IMR-90 (cell line): Measurements from ENCODE around the gene TNS3. TPM values are rescaled to one million over a fixed set of nuclear protein-coding genes. Genes with fewer than 3 reads are reported as not detected.

Source experiments
- ATAC-seq: fragments of 200-7000 bp; cut with Tn5 transposase; 2 replicates; pipeline ENCODE4 v1.9.1; 2020; ENCODE audit warnings: low read depth, mild to moderate bottlenecking, moderate library complexity
- BruUV-seq: library from RNA; stranded (reverse); fragments of 400-500 nt; replicated peaks from 2 replicates; lab custom pipeline; 2021; lab: Mats Ljungman, UMichigan
- CTCF ChIA-PET: fragments of 300-600 bp; formaldehyde crosslinking; extraction: SDS; loops from one replicate; lab custom pipeline; 2021; ENCODE audit warnings: antibody characterized with exemption; lab: Yijun Ruan, JAX
- POLR2A ChIA-PET: fragments of 300-600 bp; sonication (Branson Sonifier 250); formaldehyde crosslinking; loops from one replicate; lab custom pipeline; 2022; ENCODE audit warnings: antibody characterized with exemption; ENCODE audit not compliant: unreplicated experiment; lab: Charles Lee
- DNase-seq: peaks from one replicate; pipeline ENCODE4 v3.0.0; 2013
- H2AFZ ChIP-seq: replicated peaks from 2 replicates; pipeline ENCODE3; 2013; ENCODE audit warnings: low read length, mild to moderate bottlenecking; ENCODE audit not compliant: poor library complexity
- H2AK5ac ChIP-seq: 2 replicates; pipeline ENCODE4 v1.6.1; 2013; ENCODE audit warnings: low read depth, low read length, inconsistent platforms
- H2AK9ac ChIP-seq: replicated peaks from 2 replicates; pipeline ENCODE3; 2013; ENCODE audit warnings: mild to moderate bottlenecking, low read depth, low read length, moderate library complexity; ENCODE audit not compliant: poor library complexity
- H2BK120ac ChIP-seq: 2 replicates; pipeline ENCODE4 v1.6.1; 2013; ENCODE audit warnings: low read depth, low read length, inconsistent platforms
- H2BK15ac ChIP-seq: 3 replicates; pipeline ENCODE4 v1.6.1; 2013; ENCODE audit warnings: low read depth, low read length, inconsistent platforms
- H2BK20ac ChIP-seq: 2 replicates; pipeline ENCODE4 v1.6.1; 2013; ENCODE audit warnings: low read depth, mild to moderate bottlenecking, inconsistent platforms, low read length, moderate library complexity
- H2BK5ac ChIP-seq: 2 replicates; pipeline ENCODE4 v1.6.1; 2013; ENCODE audit warnings: mild to moderate bottlenecking, low read depth, low read length, inconsistent platforms; ENCODE audit not compliant: poor library complexity, severe bottlenecking
- H3K14ac ChIP-seq: replicated peaks from 2 replicates; pipeline ENCODE4 v1.6.1; 2013; ENCODE audit warnings: low read depth, low read length, inconsistent platforms
- H3K18ac ChIP-seq: 2 replicates; pipeline ENCODE4 v1.6.1; 2013; ENCODE audit warnings: low read depth, low read length, control low read depth
- H3K23ac ChIP-seq: 2 replicates; pipeline ENCODE4 v1.6.1; 2013; ENCODE audit warnings: low read depth, low read length, inconsistent platforms
- H3K27ac ChIP-seq: 2 replicates; pipeline ENCODE4 v1.5.1; 2013; ENCODE audit warnings: mild to moderate bottlenecking, control low read depth, low read length; ENCODE audit not compliant: insufficient read depth
- H3K27me3 ChIP-seq: 2 replicates; pipeline ENCODE4 v1.6.1; 2013; ENCODE audit warnings: low read length; ENCODE audit not compliant: control insufficient read depth, insufficient read depth
- H3K36me3 ChIP-seq: 2 replicates; pipeline ENCODE4 v1.6.1; 2013; ENCODE audit warnings: low read length, mixed read lengths; ENCODE audit not compliant: control insufficient read depth, insufficient read depth
- H3K4ac ChIP-seq: 2 replicates; pipeline ENCODE4 v1.6.1; 2013; ENCODE audit warnings: low read depth, low read length, inconsistent platforms
- H3K4me1 ChIP-seq: 2 replicates; pipeline ENCODE4 v1.6.1; 2013; ENCODE audit warnings: low read length, mixed read lengths; ENCODE audit not compliant: control insufficient read depth, insufficient read depth
- H3K4me2 ChIP-seq: 2 replicates; pipeline ENCODE4 v1.6.1; 2013; ENCODE audit warnings: low read depth, mild to moderate bottlenecking, control low read depth, low read length, moderate library complexity
- H3K4me3 ChIP-seq: 2 replicates; pipeline ENCODE4 v1.5.1; 2013; ENCODE audit warnings: low read depth, mild to moderate bottlenecking, control low read depth, low read length, moderate library complexity; ENCODE audit not compliant: insufficient read depth
- H3K56ac ChIP-seq: 2 replicates; pipeline ENCODE4 v1.6.1; 2013; ENCODE audit warnings: low read length, inconsistent platforms; ENCODE audit not compliant: insufficient read depth; ENCODE audit errors: extremely low read depth
- H3K79me1 ChIP-seq, 2 experiments: 2 replicates each; pipeline ENCODE4 v1.6.1; 2013; ENCODE audit warnings: low read length in 2 of 2, inconsistent platforms in 1 of 2, low read depth in 1 of 2
- H3K9ac ChIP-seq: 2 replicates; pipeline ENCODE4 v1.6.1; 2013; ENCODE audit warnings: low read depth, low read length, control low read depth
- H3K9me1 ChIP-seq: 2 replicates; pipeline ENCODE4 v1.6.1; 2013; ENCODE audit warnings: low read length, inconsistent platforms; ENCODE audit not compliant: insufficient read depth
- H3K9me3 ChIP-seq: 2 replicates; pipeline ENCODE4 v1.6.1; 2013; ENCODE audit warnings: low read length; ENCODE audit not compliant: control insufficient read depth, insufficient read depth
- H4K20me1 ChIP-seq: 2 replicates; pipeline ENCODE4 v1.6.1; 2013; ENCODE audit warnings: low read length, inconsistent platforms; ENCODE audit not compliant: insufficient read depth
- H4K5ac ChIP-seq: 2 replicates; pipeline ENCODE4 v1.6.1; 2013; ENCODE audit warnings: mild to moderate bottlenecking, low read depth, low read length, control low read depth
- H4K8ac ChIP-seq, 2 experiments: 2 replicates each; pipeline ENCODE4 v1.6.1; 2013; ENCODE audit warnings: low read depth in 2 of 2, low read length in 2 of 2, control low read depth in 1 of 2, inconsistent platforms in 1 of 2
- H4K91ac ChIP-seq: 2 replicates; pipeline ENCODE4 v1.6.1; 2013; ENCODE audit warnings: low read depth, low read length, inconsistent platforms; ENCODE audit not compliant: insufficient read depth
- MXI1 ChIP-seq: IDR thresholded peaks from 2 replicates; pipeline ENCODE4 v1.6.1; 2012; ENCODE audit warnings: low read depth, mild to moderate bottlenecking, low read length, moderate library complexity, borderline replicate concordance
- RAD21 ChIP-seq: IDR thresholded peaks from 2 replicates; pipeline ENCODE4 v1.6.1; 2012; ENCODE audit warnings: low read length, improper control_type of control experiment
- WGBS, 2 experiments: methylation state at CpG; one replicate each; pipeline versions ENCODE4 v1.1.5 to v1.1.7; 2013; ENCODE audit warnings: missing lambda C conversion rate in 2 of 2; ENCODE audit not compliant: insufficient read length in 1 of 2; ENCODE audit errors: extremely low coverage in 2 of 2; 5-methylcytosine and 5-hydroxymethylcytosine counted together
- dilution Hi-C: fragments of 300-500 bp; cut with HindIII; formaldehyde crosslinking; loops from one replicate; pipeline ENCODE4 v1.14.3; 2018; ENCODE audit warnings: low sequenced_read_pairs; ENCODE audit not compliant: unreplicated experiment
- in situ Hi-C: fragments of 300-500 bp; cut with MboI; formaldehyde crosslinking; loops from 3 replicates; pipeline ENCODE4 v1.14.3; 2019; ENCODE audit warnings: low sequenced_read_pairs, inconsistent platforms, mixed read lengths
- intact Hi-C: fragments of 100-400 bp; cut with micrococcal nuclease; formaldehyde crosslinking; loops from 2 replicates; pipeline ENCODE4 v1.10.0; 2022
- polyA plus RNA-seq, 3 experiments: library from polyadenylated mRNA; depleted of rRNA; stranded (reverse); fragments of >200 nt; gene quantifications; 2 replicates each; pipeline ENCODE4 v1.2.3, GENCODE V29; 2012; ENCODE audit warnings: low replicate concordance in 1 of 3
- total RNA-seq: library from RNA; depleted of rRNA; stranded (reverse); fragments of >200 nt; gene quantifications from 2 replicates; pipeline ENCODE4 v1.2.3, GENCODE V29; 2012
- TF ChIP-seq, protein P1 (sequence below): conservative IDR thresholded peaks from 2 replicates; pipeline ENCODE4 v1.5.1; 2012; ENCODE audit warnings: mild to moderate bottlenecking, low read depth, low read length, improper control_type of control experiment

TNS3 gene
- total and polyA plus RNA-seq, 2 of the 4 experiments (the other 2 are of a cell fraction) = 64.3 to 79.2 TPM

- CTCF ChIA-PET = interaction anchor here (0.7 kb wide), 1 partner anchor 42 kb away, joined by 3 read pairs; no protein-coding TSS in a partner anchor
- TF ChIP-seq RAD21 = no peak; the same call in 1 of the 2 replicates
- TF ChIP-seq, protein P1, sequence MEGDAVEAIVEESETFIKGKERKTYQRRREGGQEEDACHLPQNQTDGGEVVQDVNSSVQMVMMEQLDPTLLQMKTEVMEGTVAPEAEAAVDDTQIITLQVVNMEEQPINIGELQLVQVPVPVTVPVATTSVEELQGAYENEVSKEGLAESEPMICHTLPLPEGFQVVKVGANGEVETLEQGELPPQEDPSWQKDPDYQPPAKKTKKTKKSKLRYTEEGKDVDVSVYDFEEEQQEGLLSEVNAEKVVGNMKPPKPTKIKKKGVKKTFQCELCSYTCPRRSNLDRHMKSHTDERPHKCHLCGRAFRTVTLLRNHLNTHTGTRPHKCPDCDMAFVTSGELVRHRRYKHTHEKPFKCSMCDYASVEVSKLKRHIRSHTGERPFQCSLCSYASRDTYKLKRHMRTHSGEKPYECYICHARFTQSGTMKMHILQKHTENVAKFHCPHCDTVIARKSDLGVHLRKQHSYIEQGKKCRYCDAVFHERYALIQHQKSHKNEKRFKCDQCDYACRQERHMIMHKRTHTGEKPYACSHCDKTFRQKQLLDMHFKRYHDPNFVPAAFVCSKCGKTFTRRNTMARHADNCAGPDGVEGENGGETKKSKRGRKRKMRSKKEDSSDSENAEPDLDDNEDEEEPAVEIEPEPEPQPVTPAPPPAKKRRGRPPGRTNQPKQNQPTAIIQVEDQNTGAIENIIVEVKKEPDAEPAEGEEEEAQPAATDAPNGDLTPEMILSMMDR = peak; percentile 12; the same call in 1 of the 2 replicates
- TF ChIP-seq MXI1 = peak; percentile 45; the same call in 1 of the 2 replicates
- no peaks in the 10 kb centered on the region for H3K27me3 ChIP-seq
- peaks cover 20 to 55% of the 10 kb centered on the region in 2 experiments for H3K79me1 ChIP-seq
- dilution Hi-C loops = no loop called here
- H3K27ac ChIP-seq = peak overlapping the region; percentile 77
- in situ Hi-C loops = loop anchor here (10.0 kb wide), 1 partner anchor 234 kb away; no protein-coding TSS in a partner anchor
- H2AK5ac ChIP-seq = peak overlapping the region; percentile 88; the same call in 1 of the 2 replicates
- H4K8ac ChIP-seq = peak overlapping the region; percentile 86 to 87
- peak; percentile 10; the same call in 1 of the 2 replicates for ATAC-seq
- peak overlapping the region; percentile 6 for H2AFZ ChIP-seq
- peak overlapping the region; percentile 98 for H3K14ac ChIP-seq
- peak overlapping the region; percentile 97 for H3K23ac ChIP-seq
- BruUV-seq = no TSS peak
- POLR2A ChIA-PET = interaction anchor here (0.5 to 1.1 kb wide), 3 partner anchors 20 to 132 kb away, joined by 3 to 16 read pairs (median 9); no protein-coding TSS in a partner anchor
- peak overlapping the region; percentile 97 for H3K4ac ChIP-seq
- peaks cover 42% of the 10 kb centered on the region for H3K4me1 ChIP-seq
- peak overlapping the region; percentile 98 for H2AK9ac ChIP-seq
- peak overlapping the region; percentile 89 for H2BK5ac ChIP-seq
- WGBS, 2 experiments = 7% methylated on average over 5 of the region's 15 CpGs; no CpG with 5 or more reads in 1 of the 2 experiments
- intact Hi-C loops = loop anchor here (1.0 to 10.0 kb wide), 6 partner anchors 24 to 364 kb away; partner anchors contain the start of gene PKD1L1
- peak overlapping the region; percentile 98 for H4K91ac ChIP-seq
- peak overlapping the region; percentile 41 for H4K5ac ChIP-seq
- peaks cover 6% of the 10 kb centered on the region for H3K36me3 ChIP-seq
- H3K9me1 ChIP-seq = peaks cover 31% of the 10 kb centered on the region
- H3K9ac ChIP-seq = peak overlapping the region; percentile 96
- peak overlapping the region; percentile 79 for H3K4me3 ChIP-seq
- H2BK15ac ChIP-seq = peak overlapping the region; percentile 55; the same call in 2 of the 3 replicates
- H3K4me2 ChIP-seq = peak overlapping the region; percentile 78
- peak overlapping the region; percentile 61 for H2BK20ac ChIP-seq
- H2BK120ac ChIP-seq = peak overlapping the region; percentile 95
- DNase-seq = peak; percentile 37
- H3K9me3 ChIP-seq = no peaks in the 10 kb centered on the region
- H4K20me1 ChIP-seq = no peaks in the 10 kb centered on the region; the same call in 1 of the 2 replicates
- H3K56ac ChIP-seq = peak overlapping the region; percentile 95
- peak overlapping the region; percentile 94 for H3K18ac ChIP-seq
Observed at GRCh38 chr7:47580811-47581331, 1.0 kb downstream of the TNS3 start.
